Stimulated activated CD8-positive, alpha-beta memory T cell treated with anti-CD3 and anti-CD28 coated beads, Interleukin-7, amount 100 ng/mL, for 4 hours (primary cell): ENCODE measurements around the gene POU3F3.

Source experiments
- DNase-seq, 2 donors: peaks; one replicate each; pipeline ENCODE4 v3.0.0-alpha.2; 2020; ENCODE audit warnings: low read depth in 2 of 2

POU3F3 gene

DNA sequence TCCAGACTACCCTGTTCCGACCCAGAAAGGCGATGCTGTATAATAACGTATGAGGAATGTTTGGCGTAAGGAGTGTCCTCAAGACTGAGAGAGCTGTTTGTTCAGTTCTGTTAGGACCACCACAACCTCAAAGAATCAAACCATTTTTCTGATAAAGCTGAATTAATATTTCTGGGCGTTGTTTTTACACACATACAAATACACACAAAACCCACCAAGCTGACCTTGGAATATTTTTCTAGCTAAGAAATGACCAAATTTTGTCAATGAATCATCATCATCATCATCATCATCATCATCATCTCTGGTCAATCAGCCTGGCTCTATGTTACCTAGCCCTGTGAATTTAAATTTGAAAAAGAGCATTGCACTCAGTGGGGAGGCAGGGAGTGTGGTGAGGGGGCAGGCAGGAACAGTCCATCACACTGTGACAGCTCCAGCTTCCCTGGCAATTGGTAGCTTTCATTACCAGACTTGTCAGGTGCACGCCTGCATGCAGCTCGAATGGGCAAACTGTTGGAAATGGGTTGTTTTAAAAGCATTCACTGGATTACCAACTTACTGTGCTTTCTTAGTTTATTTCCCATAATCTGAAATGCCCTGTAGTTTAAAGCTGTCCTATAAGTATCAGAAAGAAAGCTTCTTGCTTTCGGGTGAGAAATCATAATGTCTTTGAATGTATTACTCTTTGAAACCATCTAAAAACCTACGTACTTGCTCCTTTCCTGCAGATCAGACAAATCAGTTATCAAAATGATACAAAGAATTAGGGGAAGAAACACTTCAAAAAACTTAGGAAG lies 6.9 kb upstream of the POU3F3 start:
- no peak for DNase-seq

DNA sequence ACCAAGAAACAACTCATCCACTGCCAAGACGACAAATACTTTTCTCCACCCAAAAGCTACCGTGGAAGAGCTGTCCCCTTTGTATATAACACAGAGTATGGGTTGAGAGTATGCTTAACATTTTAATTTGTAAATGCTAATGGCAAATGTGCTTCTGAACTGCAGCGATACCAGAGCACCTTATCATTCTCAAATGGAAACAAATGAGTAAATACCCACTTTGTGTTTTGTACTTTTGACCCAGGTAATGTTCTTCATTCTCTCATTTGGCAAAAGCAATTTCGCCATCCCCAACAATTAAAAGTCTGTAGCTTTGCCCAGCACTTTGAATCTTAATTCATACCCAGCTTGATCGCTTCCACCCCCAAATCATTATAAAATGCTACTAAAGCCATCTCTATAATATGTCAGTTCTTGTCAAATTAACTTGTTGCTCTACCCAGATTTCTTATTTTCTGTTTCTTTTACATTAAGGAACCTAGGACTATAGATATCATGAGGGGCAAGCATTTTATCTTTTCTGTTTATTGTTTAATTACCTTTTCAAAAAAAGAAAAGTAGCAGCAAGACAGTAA lies 6.2 kb upstream of the POU3F3 start:
- DNase-seq = no peak

DNA sequence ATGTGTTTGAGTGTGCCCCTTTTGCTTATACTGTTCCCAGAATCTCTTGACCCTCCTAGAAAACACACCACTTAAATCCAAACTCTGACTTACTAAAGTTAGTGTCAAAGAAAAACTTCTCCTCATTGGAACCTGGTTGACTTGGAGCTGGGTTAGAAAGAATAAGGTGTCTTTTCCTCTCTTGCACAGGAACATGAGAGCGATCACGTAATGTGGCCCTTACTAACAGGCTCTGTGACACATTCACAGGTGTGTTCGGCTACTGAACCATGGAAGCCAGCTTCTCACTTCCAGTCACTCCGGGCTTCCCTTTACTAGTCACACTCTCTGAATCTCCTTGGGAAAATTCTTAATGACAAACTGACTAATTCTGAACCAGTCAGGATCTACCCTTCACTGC lies 5.4 kb upstream of the POU3F3 start:
- DNase-seq = no peak

DNA sequence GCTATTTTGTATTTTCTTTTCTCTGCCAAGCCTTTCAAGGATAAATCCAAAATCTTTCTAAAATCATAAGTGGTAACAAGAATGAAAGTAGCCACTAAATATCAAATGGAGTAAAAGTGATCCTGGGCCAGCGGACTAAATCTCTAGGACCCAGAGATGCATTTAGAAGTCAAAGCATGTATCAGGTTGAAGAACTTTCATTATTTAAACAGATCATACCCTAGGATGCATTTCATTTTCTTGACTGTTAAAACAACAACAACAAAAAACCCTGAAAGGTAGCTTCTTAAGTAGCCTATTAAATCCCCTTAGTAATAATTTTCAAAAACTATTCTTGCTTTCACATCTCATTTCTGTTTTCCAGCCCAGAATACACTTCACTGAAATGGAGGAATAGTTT lies 4.8 kb upstream of the POU3F3 start:
- no peak for DNase-seq

DNA sequence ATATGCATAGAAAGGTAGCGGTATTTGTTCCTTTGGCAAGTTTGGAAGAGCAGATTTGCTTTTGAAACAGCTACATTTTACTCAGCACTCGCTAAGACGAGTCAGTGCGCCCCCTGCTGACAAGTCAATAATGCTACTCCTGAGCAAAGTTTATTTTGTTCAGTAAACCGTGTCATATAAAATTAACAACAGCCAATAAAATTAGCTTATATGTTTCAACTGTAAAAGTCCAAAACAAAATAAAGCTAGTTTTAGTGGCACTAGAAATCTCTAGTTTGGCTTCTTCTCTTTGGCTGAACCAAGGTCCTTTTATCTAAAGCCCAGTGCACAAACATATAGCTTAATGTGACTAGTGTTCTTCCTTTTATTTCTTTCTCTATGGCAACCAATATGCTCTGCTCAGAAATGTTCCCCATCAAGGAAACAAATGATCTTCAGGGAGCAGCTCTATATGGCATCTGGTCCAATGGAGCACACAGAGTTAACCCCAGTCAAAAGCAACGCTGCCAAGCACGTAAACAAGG lies 4.2 kb upstream of the POU3F3 start:
- DNase-seq = peak in 1 of 2 donors; percentile 13

DNA sequence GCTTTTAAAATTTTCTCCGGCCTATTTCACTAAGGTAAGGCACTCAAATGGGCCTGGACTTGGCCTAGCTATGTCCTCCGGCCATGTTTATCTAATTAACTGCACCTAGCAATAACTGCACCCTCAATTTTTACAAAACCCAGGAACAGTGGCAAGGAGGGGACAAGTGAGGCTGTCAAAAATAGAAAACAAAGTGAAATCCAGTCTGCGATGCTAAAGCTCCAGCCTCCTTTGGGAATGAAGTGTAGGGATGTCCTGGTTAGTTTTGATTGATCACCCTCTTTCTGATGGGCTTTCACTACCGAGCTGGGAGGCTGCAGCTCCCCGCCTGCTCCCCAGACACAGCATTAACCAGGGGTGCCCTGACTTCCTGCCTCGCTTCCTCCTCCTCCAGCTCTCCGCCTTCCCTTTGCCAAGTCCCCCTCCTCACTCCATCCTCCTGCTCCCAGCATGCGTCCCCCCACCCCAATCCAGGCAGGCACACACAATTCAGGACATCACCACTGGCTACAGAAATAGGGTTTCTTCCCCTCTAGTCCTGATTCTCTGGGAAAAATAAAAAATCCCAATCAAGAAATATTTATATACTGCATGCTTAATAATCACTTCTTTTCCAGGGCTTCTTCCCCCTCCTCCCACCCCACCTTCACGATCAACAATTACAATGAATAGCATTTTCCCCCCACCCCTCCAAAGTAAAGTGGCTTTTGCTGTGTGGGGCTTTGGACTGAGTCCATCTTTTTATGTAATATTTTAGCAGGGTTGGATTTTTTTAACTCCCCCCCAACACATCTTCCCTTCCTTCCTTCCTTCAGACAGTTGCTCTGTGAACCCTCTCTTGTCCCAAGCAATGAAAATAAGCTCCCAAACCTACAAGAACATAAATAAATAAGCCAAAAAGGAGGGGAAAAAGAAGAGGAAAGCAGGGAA lies 3.3 kb upstream of the POU3F3 start:
- no peak for DNase-seq

DNA sequence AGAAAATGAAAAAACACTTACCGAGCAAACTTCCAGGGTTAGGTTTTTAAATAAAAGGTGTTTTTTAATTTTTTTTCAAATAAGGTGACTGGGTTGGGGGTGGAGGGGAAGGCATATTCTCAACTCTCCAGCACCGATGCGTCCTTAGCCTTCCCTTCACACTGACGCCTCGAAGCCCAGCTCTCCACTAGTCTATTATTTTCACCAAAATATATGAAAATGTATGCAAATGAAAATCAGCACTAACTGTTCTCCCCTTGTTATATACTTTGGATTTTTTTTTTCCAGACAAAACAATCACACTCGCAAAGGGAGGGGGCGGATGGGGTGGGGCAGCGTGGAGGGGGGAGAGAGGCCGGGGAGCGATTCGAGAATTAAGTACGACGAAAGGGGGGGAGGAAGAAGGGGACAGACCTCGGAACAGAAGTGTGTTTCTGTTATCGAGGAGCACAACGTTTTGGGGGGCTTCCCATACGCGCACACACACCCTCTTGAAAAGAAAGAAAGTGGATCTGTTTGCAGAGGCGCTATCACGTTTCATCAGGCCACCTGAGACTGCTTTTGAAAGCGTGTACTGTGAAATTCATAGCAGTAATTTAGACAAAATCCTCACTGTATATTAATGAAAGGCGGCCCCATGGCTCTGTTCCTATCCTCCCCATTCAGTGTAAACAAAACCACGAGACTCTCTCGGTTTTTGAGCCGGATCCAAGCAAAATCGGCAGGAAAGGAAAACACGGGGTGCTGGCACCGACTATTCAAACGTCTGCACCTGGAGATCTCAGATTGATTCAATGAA lies 2.4 kb upstream of the POU3F3 start:
- no peak for DNase-seq

DNA sequence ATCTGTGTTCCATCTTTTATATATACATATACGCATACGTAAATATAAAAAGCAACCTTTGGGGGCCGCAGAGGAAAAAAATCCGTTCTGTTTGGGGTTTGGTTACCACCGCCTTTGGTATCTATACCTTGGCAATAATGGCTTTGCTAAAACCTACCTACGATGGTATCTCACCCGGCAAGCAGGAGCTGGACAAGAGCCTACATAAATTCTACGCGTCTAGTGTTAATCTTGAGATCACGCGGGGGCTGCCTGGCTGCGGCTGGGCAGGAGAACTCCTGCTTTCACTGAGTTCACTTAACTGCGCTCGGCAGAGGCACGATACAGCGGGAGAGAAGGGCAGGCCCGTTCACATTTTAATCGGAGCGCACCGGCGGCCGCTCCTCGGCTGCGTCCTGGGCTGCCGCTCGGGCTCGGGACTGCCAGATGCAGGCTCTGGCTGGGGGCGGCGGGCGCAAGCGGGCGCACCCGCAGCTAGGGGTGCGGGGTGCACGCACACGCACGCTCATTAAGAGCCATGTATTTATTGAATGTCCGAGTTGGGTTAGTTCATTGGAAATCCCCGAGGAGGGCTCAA lies 1.7 kb upstream of the POU3F3 start:
- DNase-seq = no peak

DNA sequence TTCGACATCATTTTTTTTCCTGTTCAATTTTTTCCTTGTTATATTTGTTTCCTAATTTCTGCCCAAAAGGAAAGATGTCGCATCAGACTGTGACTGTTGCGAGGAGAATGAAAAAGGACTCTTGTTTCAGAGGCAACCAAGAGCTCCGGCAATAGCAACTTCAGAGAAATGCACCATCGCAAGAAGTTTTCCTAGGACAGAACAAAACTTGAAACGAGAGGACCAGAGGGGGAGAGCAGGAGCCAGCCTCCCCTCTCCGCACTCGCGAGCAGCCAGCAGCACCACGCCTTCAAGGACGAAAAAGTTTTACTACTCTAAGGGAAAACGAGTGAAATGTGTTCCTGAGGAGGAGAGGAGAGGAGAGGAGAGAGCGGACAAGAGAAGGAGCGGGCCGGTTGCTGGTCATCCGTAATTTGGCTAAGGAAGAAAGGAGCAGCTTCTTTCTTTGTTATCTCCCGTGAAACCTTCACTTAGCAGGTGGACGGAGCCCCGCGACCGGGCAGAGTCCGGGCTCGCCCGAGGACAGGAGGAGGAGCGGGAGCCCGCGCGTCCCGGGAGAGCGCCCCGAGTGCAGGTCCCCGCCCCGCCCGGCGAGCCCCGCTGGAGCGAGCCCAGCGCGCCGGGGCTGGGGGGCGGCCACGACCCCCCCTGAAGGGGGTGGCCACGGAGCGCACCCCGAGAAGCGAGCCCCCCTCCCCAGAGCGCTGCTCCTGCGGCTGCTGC lies 744 bp downstream of the POU3F3 start:
- no peak for DNase-seq

DNA sequence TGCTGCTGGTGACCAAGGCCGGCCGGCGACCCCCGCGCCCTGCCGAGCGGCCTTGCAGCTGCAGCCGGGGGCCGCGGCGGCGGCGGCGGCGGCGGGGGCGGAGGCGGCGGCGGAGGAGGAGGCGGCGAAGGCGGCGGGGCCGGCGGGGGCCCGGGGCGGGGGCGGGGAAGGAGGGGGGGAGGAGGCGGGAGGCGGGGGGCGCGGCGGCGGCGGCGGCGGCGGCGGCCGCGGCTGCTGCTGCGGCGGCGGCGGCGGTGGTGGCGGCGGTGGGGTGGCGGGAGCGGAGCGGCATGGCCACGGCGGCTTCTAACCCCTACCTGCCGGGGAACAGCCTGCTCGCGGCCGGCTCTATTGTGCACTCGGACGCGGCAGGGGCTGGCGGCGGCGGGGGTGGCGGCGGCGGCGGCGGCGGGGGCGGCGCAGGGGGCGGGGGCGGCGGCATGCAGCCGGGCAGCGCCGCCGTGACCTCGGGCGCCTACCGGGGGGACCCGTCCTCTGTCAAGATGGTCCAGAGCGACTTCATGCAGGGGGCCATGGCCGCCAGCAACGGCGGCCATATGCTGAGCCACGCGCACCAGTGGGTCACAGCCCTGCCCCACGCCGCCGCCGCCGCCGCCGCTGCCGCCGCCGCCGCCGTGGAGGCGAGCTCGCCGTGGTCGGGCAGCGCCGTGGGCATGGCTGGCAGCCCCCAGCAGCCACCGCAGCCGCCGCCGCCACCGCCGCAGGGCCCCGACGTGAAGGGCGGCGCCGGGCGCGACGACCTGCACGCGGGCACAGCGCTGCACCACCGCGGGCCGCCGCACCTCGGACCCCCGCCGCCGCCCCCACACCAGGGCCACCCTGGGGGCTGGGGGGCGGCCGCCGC lies 1.5 kb downstream of the POU3F3 start:
- DNase-seq = no peak

DNA sequence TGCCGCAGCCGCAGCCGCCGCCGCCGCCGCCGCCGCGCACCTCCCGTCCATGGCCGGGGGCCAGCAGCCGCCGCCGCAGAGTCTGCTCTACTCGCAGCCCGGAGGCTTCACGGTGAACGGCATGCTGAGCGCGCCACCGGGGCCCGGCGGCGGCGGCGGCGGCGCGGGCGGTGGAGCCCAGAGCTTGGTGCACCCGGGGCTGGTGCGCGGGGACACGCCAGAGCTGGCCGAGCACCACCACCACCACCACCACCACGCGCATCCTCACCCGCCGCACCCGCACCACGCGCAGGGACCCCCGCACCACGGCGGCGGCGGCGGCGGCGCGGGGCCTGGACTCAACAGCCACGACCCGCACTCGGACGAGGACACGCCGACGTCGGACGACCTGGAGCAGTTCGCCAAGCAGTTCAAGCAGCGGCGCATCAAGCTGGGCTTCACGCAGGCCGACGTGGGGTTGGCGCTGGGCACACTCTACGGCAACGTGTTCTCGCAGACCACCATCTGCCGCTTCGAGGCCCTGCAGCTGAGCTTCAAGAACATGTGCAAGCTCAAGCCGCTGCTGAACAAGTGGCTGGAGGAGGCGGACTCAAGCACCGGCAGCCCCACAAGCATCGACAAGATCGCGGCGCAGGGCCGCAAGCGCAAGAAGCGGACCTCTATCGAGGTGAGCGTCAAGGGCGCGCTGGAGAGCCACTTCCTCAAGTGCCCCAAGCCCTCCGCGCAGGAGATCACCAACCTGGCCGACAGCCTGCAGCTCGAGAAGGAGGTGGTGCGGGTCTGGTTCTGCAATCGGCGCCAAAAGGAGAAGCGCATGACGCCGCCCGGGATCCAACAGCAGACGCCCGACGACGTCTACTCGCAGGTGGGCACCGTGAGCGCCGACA lies 2.4 kb downstream of the POU3F3 start:
- DNase-seq = no peak

DNA sequence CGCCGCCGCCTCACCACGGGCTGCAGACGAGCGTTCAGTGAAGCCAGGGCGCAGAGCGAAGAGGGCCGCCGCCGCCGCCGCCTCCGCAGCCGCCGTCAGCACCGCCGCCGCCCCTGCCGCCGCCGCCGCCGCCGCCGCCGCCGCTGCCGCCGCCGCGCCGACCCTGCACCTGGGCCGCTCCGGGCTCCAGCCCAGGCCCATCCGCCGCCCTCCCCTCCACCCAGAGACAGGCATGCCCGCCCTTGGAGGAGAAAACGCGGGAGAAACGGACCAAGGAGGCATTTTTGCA lies 3.0 kb downstream of the POU3F3 start:
- DNase-seq = no peak

DNA sequence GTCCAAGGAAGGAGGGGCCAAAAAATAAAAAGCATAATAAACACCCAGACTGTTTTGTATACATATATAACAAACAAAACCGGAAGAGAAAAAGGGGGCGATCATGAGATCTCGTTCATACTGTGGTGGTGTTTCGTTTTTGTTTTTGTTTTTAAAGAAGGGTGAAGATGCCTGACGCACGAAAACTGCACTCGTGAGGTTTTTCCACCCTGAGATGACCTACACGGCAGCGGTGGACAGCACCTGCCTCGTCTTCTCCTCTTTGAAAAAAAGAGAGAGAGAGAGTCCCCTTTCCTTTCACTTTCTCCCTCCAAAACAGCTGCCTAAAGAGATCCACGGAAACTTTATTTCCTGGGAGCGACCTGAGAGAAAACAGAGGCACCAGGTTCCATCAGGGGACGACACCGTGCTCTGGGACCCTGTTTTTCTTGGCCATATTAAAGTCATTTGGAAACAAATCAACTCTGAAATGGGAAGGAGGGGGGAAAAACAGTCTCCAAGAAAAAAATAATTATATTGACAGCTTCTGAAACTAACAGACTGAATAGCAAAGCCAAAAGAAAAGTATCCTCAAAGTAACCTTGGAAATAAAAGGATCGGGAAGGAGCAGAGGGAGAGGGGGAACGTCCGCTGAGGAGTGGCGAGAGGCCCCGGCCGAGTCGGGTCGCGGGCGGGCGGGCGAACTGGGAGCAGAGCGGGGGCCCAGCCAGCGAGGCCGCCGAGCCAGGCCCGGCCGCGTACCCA lies 3.5 kb downstream of the POU3F3 start:
- no peak for DNase-seq

DNA sequence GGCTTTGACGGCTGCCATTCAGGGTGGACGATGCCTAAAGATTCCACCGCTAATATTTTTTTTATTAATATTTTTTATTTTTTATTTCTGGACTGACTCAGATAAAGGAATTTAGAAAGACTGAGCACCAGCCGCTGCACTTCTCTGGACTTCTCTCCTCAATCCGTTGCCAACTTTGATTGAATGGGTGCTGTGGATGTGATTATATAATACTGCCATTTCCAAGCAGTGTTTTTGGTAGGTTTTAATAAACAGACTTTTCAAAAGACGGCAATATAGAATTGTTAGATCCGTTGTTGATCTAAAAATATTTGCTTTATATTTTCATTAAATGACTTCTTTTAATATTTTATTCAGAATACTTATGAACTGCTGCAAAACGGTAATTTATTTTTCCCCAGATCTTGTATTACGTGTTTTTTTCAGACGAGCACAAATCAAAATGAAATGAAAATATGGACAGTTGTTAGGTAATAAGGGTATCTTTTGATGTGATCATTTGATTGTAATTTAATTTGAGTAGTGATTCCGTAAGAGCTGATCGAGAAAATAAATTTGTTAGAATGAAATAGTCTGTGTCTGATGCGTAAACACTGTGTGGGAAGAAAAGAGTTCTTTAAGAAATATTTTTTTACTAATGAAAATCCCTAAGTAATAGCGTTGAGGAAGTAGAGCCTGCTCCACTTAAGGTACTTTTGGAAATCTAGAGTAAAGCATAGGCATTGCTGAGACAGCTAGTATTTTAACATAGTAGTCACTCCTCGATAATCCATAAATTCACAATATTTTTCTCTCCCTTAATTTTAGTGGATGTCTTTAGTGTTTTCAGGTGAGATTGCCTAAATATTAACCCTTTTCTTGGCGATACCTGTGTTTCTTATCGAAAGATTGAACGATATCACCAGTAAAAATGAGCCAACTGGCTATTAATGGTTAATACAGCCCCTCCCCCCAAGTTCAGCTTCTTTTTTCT lies 4.4 kb downstream of the POU3F3 start:
- DNase-seq = no peak

DNA sequence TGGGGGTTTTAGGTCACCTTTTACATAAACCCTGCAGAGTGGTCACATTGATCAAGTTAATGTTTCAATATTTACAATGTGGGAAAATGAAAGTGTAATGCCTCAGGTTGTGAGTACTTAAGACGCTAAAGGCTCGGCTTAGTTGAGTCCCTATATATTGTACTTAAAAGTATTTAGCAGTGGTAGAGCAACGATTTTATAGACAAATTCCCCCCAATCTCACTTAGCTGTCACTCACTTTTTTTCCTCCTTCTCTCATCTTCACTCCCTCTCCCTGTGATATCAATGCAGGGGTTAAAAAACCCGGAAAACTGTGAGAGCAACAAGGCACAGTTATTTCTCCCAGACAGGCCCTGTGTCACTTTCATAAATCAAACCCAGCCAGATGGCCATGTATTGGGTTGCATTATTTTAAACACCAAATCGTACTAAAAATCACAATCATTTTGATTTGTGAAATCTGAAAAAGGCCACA lies 5.4 kb downstream of the POU3F3 start:
- no peak for DNase-seq

DNA sequence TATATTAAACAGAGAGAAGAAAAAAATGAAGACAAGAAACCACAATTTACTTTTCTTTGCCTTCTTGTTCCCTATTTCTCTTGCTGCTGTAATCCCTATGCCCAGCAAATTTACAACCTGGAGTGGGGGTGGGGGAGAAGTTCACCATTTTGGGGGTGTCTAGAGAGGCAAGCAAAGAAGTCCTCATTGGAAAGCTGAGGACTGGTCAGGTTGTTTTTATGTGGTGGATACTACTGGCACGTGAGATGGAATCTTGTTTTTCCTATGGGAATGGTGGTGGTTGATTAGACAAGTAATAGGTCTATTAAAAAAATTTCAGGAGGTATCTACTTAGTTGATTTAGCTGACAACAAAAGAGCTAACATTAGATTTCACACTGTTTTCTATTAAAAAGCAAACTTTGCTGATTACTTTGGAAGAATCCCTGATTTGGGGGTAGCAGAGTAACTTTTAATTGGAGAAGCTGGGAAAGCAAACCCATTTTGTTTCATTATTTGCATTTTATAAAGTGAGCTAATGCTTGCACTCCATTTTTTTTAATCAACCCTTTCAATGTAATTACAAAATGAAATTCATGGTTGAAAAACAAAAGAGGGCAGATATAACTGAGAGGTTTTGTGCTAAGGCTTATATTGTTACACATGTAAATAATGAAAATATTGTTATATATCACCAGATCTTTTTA lies 6.0 kb downstream of the POU3F3 start:
- DNase-seq = no peak
